Heart left ventricle (tissue), 16 donors: ENCODE data around the gene CMC2. TPM values are rescaled to one million over a fixed set of nuclear protein-coding genes. Genes with fewer than 3 reads are reported as not detected.
A peak's percentile ranks its signal among the peaks of the same experiment; 100 is the strongest.

Experiments
- ATAC-seq, 4 donors: fragments of 200-7000 bp; cut with Tn5 transposase; one replicate each; pipeline ENCODE4 v1.9.1; 2020 to 2022; ENCODE audit warnings: moderate library complexity in 4 of 4, mild to moderate bottlenecking in 3 of 4, moderate number of reproducible peaks in 1 of 4
- DNase-seq, 5 donors: peaks; one replicate each; pipeline ENCODE4 v3.0.0-alpha.2; 2020
- H3K27ac ChIP-seq, 12 donors: fragments of 200-600 bp; sonication (generic) in 4 of 12; one replicate each; pipeline versions ENCODE4 v1.5.0 to v1.8.0; 2016 to 2022; ENCODE audit warnings: mild to moderate bottlenecking in 2 of 12
- H3K27me3 ChIP-seq, 9 donors: fragments of 200-600 bp; sonication (generic) in 2 of 9; one replicate each; pipeline versions ENCODE4 v1.5.1 to v1.8.0; 2016 to 2022; ENCODE audit warnings: mild to moderate bottlenecking in 3 of 9
- H3K36me3 ChIP-seq, 9 donors: fragments of 200-600 bp; sonication (generic) in 2 of 9; one replicate each; pipeline versions ENCODE4 v1.5.0 to v1.8.0; 2018 to 2022; ENCODE audit warnings: mild to moderate bottlenecking in 2 of 9
- H3K4me1 ChIP-seq, 12 donors: fragments of 200-600 bp; sonication (generic) in 4 of 12; one replicate each; pipeline versions ENCODE4 v1.5.0 to v1.8.0; 2016 to 2022; ENCODE audit warnings: mild to moderate bottlenecking in 3 of 12
- H3K4me3 ChIP-seq, 12 donors: fragments of 200-600 bp; sonication (generic) in 4 of 12; one replicate each; pipeline versions ENCODE4 v1.5.0 to v1.8.0; 2017 to 2022; ENCODE audit warnings: mild to moderate bottlenecking in 9 of 12, moderate library complexity in 4 of 12
- H3K9me3 ChIP-seq, 12 donors: fragments of 200-600 bp; sonication (generic) in 4 of 12; one replicate each; pipeline versions ENCODE4 v1.5.0 to v1.8.0; 2016 to 2022; ENCODE audit warnings: mild to moderate bottlenecking in 1 of 12
- CTCF ChIP-seq, 12 donors: fragments of 200-600 bp; sonication (generic) in 4 of 12; IDR thresholded peaks; one replicate each; pipeline versions ENCODE4 v1.5.0 to v1.8.0; 2018 to 2022; ENCODE audit warnings: antibody characterized with exemption in 12 of 12, mild to moderate bottlenecking in 5 of 12
- POLR2A ChIP-seq, 2 donors: fragments of 450-650 bp; IDR thresholded peaks; one replicate each; pipeline ENCODE4 v1.6.1; 2017; ENCODE audit warnings: antibody characterized with exemption in 2 of 2, mild to moderate bottlenecking in 2 of 2, moderate library complexity in 2 of 2
- WGBS, 4 donors: extraction: QIAGEN DNeasy Blood & Tissue Kit in 2 of 4; methylation state at CpG; one replicate each; pipeline versions ENCODE4 v1.1.5 to v1.1.7; 2013 to 2018; 5-methylcytosine and 5-hydroxymethylcytosine counted together
- intact Hi-C, 10 donors: fragments of 100-400 bp; cut with DNase I; formaldehyde crosslinking; loops; one replicate each; pipeline versions ENCODE4 v1.11.1 to v1.14.2; 2022
- polyA plus RNA-seq, 2 donors: library from polyadenylated mRNA; stranded (reverse); fragments of 200-250 nt; gene quantifications; one replicate each; pipeline ENCODE4 v1.2.3, GENCODE V29; 2013
- total RNA-seq, 9 donors: library from RNA; depleted of rRNA in 2 of 9; stranded (reverse); fragments of >200 nt in 2 of 9; fragmentation: NEBNext Ultra II Directional in 3 of 9; extraction: Animal tissue kit (Norgen Biotek cat#: 25700) in 3 of 9; gene quantifications; one replicate each; pipeline versions ENCODE4 v1.1.0 to v1.2.4, GENCODE V29; 2016 to 2023
- donor health status: ischemic (EF 13 %, LVEDD 7.1; RV severe dilation, severe dysfunction).
- donor health status: healthy with polysubstance abuse.
- donor health status: DM: no; HTN: yes; CAD: no.
- donor health status: DM: no; HTN: no; CAD: no.
- donor health status: ischemic (EF 25% LVEDD 6.9; RV normal size, moderate dysfunction).
- donor health status: ischemic (EF 25% LVEDD 5.7; RV mildly dilated, moderate dysfunction).
- donor health status: healthy.
- donor health status: DM: yes; HTN: yes; CAD: no.
- donor health status: ischemic (EF 35%, LVEDD 5.7; RV mildly dilated, moderate dysfunction).
- donor health status: nonischemic (EF 11% LVEDD 7.7; RV severe dilation, severe dysfunction).
- donor health status: DM: yes; HTN: yes; CAD: no.
- donor health status: PGD.
- donor health status: ischemic (EF 29% LVEDD 5.4; RV normal size, mild dysfunction).
- donor health status: nonischemic (EF 23%, LVEDD 6.1; RV moderate dilation, normal function).

CMC2 gene
- total and polyA plus RNA-seq, 11 donors, result 89.0 to 377 (median 134) TPM

GRCh38 chr16:80924372-80924978 is 82.2 kb downstream of the CMC2 start:
- 14 to 21% (median 16%) methylated on average over 8 of the region's 8 CpGs for WGBS, 4 donors
- Histone ChIP-seq H3K4me1 (no peaks in the 10 kb centered on the region), H3K27me3 (no peaks in the 10 kb centered on the region), H3K36me3 (no peaks in the 10 kb centered on the region), H3K9me3 (no peaks in the 10 kb centered on the region), H3K4me3 (no peak overlapping the region), H3K27ac (no peak overlapping the region)
- DNase-seq, result peak in 3 of 5 donors; percentile 30 to 68 (median 34)
- intact Hi-C loops, result loop anchor here in 1 of 10 donors (2.0 kb wide), 1 partner anchor 24 kb away; no protein-coding TSS in a partner anchor
- ATAC-seq, result peak in 3 of 4 donors; percentile 53 to 65 (median 53)
- TF ChIP-seq POLR2A (IDR thresholded peaks at IDR 0.05) (no peak), CTCF (IDR thresholded peaks at IDR 0.05) (peak in 11 of 12 donors; percentile 26 to 57 (median 47))

- Histone ChIP-seq H3K36me3 (no peaks in the 10 kb centered on the region), H3K27ac (no peak overlapping the region), H3K27me3 (no peaks in the 10 kb centered on the region), H3K4me3 (no peak overlapping the region), H3K4me1 (no peaks in the 10 kb centered on the region), H3K9me3 (no peaks in the 10 kb centered on the region)
- DNase-seq, result no peak
- no peak for TF ChIP-seq CTCF (IDR thresholded peaks at IDR 0.05)
- no peak for TF ChIP-seq POLR2A (IDR thresholded peaks at IDR 0.05)
- ATAC-seq, result no peak
- WGBS, 4 donors, result 93 to 97% (median 95%) methylated on average over 4 of the region's 4 CpGs
- intact Hi-C loops, result no loop called here
These were observed 83.3 kb downstream of the CMC2 start for GRCh38 chr16:80923356-80923755.

Other genes starting within 250 kb of the CMC2 start
- gene CDYL2, start 202.3 kb downstream of the CMC2 start, total RNA-seq, result 1 to 10 TPM; 1.8 to 8.6 (median 3.6) TPM
- 1 to 10 TPM in 1 of 2 donors, under 1 TPM in 1; 0.80 to 1.4 TPM for gene CDYL2, start 202.3 kb downstream of the CMC2 start, polyA plus RNA-seq
- gene CENPN, start 329 bp upstream of the CMC2 start, total RNA-seq, result 10 to 100 TPM in 6 of 9 donors, 1 to 10 TPM in 3; 7.0 to 14.8 (median 10.3) TPM
- gene CENPN, start 329 bp upstream of the CMC2 start, polyA plus RNA-seq, result 10 to 100 TPM in 1 of 2 donors, 1 to 10 TPM in 1; 1.9 to 11.9 TPM
- gene ATMIN, start 29.0 kb upstream of the CMC2 start, total RNA-seq, result 10 to 100 TPM; 22.3 to 36.0 (median 28.5) TPM
- 10 to 100 TPM in 1 of 2 donors, 1 to 10 TPM in 1; 6.4 to 27.3 TPM for gene ATMIN, start 29.0 kb upstream of the CMC2 start, polyA plus RNA-seq
- 1 to 10 TPM in 2 of 9 donors, under 1 TPM in 4, not detected in 3; 0.34 to 1.4 (median 0.63) TPM for gene C16orf46, start 70.4 kb upstream of the CMC2 start, total RNA-seq
- gene C16orf46, start 70.4 kb upstream of the CMC2 start, polyA plus RNA-seq, result 1 to 10 TPM; 1.0 to 1.7 TPM
- gene GCSH, start 89.5 kb upstream of the CMC2 start, total RNA-seq, result 10 to 100 TPM; 22.3 to 51.2 (median 40.1) TPM
- gene GCSH, start 89.5 kb upstream of the CMC2 start, polyA plus RNA-seq, result 10 to 100 TPM; 38.5 to 47.7 TPM
- gene BCO1, start 231.8 kb upstream of the CMC2 start, total RNA-seq, result under 1 TPM in 2 of 9 donors, not detected in 7; 0.70 to 0.75 TPM
- not detected for gene BCO1, start 231.8 kb upstream of the CMC2 start, polyA plus RNA-seq